ENCODE results near the gene RPTOR.
"Not testable (repeated sequence)": the region's sequence is repeated elsewhere in the genome, so short reads cannot be mapped to it uniquely, and the experiment has no call there.

RPTOR gene

DNA sequence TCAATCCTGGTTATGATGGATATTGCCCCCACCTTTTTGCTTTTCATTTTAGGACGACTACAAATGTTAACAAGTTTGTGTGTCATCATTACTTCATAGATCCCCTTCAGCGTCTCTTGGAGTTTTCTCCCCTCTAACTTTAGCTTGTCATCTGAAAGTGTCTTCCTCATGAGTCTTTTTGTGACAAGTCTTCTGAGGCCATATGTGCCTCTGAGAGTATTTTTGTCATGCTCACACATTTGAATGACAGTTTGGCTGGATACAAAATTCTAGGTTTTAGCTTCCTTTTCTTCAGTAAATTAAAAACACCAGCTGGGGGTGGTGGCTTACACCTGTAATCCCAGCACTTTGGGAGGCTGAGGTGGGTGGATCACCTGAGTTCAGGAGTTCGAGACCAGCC, 243.2 kb downstream of the RPTOR start:
- DNase-seq = no peak

DNA sequence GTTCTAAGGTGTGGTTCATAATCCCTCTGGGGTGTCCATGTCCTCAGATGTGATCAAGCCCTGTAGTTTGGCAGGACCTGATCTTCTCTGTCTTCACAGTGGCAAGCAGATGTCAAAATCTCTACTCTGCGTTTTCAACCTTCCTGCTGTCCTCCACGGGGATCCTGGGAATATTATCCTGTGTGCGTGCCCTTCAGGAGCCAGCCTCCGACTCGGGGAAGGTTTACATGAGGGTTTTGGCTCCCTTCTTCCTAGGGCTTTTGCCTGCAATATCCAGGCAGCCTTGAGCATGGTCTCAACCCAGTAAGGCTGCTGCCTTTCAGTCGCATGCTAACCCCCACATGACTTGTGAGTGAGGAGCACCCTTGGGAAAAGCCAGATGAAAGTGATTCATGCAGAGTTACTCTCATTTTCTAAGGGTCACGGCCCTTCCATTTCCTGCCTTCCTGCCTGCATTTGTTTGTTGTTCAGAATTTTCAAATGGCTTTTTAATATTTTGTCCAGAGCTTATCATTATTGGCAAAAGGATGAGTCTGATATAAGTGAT, 244.8 kb downstream of the RPTOR start:
- DNase-seq = no peak

DNA sequence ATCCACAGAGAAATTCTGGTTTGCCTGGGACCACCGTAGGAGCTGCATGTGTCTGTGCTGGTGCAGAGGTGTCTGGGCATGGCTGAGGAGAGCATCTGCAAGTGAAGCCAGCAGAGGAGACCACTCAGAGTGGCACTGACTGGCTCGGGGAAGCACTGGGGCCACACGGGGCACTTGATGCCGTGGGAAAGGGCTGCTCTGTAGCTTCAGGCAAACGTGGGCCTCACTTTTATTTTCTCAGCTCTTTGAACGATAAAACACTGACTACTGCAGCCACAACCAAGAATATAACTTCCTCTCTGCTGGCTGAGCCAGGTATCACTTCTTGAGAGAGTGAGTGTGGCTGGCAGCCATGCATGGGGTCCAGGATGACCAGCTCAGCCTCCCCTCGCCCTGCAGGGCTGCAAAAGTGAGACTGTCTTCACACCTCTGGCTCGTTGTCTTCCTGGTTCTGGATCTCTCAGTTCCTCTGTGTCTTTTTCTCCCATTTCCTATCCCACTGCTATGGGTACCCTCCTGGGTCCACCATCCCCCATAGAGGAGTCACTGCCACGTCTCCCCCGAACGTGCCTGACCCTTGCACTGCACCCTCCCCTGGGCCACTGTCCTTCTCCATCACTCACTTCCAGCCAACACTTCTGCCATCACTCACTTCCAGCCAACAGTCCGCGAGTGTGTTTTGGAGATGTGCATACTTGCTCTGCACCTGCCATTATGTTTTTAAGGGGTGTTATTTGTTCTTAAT, 245.6 kb downstream of the RPTOR start:
- DNase-seq = no peak

DNA sequence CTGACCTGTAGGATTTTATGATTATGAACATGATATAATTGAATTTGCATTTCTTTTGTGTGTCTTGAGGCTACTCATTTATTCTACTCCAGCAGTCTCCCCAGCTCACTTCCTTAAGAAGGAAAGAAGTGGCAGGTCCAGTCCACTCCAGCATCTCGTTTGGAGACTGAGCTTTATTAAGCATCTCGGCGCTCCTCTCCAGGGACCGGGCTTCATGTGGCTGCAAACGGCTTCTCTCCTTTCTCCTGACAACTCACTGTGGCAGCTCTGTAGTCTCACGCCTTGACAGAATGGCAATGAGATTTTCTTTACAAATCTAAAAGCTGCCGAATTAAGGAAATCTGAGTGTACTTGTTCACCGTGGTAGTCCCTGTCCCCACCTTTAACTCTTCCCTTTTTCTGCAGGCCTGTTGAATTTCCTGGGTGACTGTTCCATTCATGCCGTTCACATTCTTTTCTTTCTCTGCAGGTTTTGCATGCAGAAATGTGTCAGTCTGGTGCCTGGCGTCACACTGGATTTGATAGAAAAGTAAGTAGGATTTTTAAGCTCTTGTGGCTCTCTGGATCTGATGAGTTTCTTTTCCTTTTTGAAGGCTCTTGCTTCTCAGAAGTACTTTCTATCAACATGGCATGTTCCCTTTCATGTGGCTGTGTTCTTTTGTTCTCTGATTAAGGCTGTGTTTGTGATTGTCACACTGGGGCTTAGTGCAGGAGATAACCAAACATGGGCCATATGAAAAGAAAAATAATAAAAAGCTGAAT, 246.5 kb downstream of the RPTOR start:
- DNase-seq = no peak

DNA sequence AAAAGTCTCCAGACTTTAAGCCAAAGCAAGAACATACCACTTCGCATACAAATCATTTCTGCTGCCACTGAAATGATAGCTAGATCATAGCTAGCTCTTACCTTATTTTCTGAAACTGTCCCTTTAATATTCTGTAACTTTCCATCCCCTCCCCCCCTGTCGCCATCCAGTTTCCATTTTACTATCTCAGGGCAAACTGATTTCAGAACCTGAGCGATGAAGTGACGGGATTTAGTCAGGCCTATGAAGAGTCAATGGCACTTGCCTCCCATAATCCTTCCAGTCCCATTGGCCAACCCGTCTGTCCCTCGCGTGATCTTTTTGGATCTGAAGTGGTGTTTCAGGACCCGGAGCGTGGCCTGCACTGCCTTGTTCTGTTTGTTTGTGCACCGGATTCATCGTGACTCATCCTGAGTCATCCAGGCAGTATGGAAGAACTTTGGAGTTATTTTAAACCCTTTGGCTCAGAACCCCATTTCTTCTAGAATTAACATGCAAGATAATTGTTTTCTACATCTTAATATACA, 247.2 kb downstream of the RPTOR start:
- no peak for DNase-seq

DNA sequence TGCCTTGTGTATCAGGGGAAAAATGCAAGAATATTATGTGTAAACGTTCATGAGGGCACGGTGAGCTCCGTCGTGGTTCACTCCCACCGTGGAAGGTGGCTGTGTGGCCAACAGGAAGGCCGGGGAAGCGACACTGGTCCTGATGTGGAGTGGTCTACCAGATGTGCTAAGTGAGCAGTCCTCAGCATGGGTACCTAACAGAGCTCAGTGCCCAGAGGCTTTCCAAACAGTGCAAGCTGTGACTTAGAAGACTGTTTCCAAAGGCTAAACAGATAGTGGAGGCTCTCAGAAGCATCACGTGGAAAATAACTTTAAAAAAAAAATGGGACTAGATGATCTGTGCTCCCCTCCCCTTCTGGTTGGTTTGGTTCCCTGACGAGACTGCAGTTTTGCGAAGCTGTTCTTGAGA, 247.7 kb downstream of the RPTOR start:
- DNase-seq = no peak

DNA sequence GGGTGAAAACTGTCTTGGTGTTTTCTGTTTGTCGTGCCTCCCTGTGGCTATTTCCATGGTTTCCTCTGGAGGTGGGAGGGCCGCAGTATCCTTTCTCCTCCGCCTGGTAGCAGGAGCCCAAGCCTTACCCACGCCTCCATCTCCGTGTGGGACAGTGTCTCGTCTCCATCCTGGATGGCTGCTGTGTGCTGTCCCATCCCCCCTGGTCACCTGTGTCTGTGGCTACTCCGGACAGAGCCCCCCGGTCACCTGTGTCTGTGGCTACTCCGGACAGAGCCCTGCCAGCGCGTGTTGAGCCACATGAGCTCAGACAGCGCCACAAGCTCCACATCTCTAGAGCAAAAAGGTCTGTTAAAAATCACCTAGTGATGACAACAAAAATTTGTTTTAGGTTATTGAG, 248.8 kb downstream of the RPTOR start:
- no peak for DNase-seq

DNA sequence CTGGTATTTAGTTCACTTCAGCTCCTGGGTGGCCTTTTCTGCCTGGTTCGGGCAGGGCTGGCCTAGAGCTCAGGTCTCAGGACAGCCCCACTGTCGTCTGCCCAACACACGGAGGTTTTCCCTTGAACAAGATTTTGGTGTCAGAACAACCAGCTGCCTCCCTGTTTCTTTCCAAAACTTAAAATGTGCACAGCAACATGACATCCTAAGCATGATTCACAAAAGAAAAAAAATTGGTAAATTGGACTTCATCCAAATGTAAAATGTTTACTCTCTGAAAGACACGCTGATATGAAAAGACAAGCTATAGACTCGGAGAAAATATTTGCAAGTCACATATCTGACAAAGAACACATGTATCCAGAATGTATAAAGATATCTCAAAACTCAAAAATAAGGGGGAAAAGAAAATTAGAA, 249.2 kb downstream of the RPTOR start:
- no peak for DNase-seq

DNA sequence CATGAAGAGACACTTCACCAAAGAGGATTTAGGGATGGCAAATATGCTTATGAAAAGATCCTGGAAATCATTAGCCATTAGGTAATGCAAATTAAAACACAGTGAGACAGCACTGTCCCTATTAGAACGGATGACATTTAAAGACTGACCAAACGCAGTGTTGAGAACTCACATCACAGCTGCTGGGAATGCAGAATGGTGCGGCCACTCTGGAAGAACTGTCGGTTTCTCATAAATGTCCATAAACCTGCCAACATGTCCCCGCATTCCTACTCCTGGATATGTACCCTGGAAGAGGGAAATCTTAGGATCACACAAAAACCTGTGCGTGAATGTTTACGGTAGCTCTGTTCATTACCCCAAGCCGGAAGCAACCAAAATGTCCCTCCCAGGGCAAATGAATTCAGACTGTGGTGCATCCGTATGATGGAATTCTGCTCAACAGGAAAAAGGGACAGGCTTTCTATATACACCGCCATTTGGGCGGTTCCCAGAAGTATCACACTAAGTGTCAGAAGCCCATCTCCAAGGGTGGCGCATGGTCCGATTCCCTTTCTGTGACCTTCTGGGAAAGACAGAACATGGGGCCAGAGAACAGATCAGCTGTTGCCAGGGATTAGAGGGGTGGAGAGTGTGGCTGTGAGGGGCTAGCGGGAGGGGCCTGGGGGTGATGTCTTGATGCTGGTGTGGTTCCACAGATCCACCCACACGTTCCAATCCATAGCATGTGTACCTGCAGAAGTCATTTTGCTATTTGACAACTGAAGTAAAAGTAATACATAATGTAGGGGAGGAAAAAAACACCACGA, 249.8 kb downstream of the RPTOR start:
- no peak for DNase-seq

DNA sequence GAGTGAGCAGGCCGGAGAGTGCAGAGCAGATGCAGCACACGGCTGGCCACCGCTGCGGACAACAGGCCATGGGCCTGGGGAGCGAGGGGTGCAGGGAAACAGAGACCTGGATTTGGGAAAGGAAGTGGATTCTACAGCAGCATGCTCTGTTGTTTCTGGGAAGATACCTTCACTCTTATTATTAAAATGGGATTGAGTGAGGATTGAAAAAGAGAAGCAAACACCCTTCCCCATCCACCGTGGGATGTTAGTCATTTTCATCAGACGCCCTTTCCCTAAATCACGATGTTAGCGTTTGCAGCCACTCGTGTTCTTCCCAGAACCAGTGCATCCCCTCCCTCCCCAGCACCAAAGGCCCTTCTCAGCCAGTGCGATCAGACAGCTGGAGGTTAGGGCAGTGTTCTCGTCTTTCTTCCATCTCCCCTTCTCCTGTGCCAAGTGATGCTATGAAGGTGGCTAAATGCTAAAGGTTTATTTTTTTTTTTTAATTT, 250.5 kb downstream of the RPTOR start:
- no peak for DNase-seq

DNA sequence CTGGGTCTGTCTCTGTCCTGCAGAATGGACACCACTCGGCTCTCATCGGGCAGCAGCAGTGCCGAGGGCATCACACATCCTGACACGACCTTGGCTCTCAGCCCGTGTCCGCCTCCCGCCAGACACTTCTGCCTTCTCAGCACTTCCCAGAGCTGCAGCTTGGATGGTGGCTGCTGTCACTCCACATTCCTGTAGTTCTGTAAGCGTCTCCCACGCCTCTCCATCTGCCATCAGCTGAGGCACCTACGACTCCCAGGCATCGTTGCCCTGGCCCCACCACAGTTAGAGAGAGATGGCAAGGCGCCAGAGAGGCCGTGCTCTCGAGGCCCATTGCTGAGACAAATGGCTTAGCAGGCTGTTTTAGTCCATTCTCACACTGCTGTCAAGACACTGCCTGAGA, 251.1 kb downstream of the RPTOR start:
- DNase-seq = no peak

DNA sequence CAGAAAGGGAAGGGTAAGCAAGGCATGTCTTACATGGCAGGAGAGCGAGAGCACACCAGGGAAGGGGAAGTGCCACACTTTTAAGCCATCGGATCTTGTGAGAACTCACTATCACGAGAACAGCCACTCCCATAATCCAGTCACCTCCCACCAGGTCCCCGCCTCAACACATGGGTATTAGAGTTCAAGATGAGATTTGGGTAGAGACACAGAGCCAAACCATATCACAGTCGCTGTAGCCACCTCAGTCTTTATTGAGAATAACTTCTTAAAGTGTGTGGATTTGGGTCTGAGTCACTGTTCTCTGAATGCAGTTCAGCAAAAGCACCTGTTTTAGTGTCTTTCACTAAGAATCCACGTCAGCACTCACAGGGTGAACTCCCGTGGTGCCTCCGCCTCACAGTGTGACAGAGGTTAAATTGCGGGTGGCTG, 251.8 kb downstream of the RPTOR start:
- DNase-seq = no peak

DNA sequence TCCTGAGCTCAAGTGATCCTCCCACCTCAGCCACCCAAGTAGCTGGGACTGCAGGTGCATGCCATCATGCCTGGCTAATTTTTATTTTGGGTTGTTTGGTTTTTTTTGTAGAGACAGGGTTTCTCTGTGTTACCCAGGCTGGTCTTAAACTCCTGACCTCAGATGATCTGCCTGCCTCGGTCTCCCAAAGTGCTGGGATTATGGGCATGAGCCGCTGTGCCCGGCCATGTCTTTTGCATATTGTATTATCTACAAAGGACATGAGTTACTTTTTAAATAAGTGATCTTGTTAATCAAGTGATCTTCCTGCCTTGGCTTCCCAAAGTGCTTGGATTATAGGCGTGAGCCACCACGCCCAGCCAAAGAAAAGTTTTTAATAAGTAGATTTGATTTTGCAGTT, 252.6 kb downstream of the RPTOR start:
- DNase-seq = not testable (repeated sequence)

DNA sequence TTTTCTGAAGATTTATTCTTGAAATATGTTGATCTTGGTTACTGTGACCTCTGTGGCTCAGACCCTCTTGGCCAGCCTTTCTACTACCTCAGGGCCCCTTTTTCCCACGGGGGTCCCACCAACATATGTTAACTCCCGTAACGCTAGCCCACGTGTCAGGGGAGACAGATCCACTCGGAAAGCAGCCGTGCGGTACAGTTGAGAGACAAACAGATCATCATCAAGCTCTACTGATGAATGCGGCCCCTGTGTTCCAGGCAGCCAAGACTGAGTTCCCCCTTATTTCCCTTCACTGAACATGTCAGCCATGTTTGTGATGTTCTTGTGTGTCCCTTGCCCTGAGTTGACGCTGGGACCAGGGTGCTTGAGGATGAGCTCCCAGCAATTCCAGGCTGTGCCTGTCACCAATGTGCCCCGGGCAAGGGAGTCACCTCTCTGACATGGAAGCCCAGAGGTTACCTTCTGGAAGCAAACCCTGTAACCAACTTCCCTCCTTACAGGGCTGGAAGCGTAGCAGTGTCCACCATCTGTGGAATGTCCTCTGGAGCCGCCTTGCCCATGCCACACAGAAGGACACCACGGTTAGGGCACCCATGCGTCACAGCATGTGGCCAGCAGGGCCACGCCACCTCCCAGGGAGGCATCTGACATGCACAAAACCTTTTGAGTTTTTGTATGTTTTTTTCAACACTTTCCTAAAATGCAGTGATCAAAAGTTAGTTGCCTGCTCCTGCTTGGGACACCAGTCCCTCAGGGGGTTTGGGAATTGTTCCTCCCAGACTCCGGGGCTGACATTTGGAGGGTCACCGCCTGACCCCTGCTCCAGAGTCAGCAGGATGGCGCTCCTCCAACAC, 253.3 kb downstream of the RPTOR start:
- DNase-seq = no peak

DNA sequence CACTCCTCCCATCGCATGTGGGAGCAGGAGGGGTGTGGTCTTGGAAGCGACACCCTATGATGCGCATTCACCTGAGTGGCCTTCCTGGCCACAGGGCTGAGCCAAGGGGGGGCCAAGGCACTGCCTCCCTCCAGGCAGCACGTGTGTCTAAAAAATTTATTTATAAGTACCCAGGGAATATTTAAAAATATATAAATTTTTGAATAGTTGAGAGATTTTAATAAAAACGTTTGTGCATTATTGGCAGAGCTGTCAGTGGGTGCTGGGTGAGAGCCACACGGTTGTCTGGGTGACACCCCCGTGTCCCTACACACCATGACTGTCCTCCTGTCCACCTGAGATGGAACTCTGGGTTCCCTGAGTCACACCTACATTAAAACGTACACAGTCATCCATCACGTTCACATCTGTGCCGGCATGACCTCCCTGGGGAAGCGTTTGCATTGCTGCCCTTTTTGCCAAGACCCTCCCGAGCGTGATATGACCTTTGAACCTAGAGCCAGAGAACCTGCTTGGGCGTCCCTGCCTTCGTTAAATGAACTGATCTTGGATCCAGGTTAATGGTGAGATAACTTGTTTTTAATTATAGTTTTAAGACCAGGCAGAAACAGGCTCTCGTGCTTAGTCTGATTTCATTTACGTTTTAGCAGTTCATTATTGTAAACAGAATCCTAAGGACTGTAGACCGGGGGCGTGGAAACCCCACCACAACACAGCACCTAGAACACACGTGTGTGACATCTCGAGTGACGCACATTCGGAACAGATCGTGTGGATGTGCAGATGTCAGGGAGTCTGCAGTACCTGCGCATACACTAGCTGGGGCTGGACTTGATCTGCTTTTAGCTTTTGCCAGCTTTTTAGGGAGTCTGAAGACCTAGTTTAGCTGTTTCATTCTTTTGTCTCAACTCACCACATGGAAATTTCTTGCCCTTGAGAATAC, 254.2 kb downstream of the RPTOR start:
- DNase-seq = no peak

DNA sequence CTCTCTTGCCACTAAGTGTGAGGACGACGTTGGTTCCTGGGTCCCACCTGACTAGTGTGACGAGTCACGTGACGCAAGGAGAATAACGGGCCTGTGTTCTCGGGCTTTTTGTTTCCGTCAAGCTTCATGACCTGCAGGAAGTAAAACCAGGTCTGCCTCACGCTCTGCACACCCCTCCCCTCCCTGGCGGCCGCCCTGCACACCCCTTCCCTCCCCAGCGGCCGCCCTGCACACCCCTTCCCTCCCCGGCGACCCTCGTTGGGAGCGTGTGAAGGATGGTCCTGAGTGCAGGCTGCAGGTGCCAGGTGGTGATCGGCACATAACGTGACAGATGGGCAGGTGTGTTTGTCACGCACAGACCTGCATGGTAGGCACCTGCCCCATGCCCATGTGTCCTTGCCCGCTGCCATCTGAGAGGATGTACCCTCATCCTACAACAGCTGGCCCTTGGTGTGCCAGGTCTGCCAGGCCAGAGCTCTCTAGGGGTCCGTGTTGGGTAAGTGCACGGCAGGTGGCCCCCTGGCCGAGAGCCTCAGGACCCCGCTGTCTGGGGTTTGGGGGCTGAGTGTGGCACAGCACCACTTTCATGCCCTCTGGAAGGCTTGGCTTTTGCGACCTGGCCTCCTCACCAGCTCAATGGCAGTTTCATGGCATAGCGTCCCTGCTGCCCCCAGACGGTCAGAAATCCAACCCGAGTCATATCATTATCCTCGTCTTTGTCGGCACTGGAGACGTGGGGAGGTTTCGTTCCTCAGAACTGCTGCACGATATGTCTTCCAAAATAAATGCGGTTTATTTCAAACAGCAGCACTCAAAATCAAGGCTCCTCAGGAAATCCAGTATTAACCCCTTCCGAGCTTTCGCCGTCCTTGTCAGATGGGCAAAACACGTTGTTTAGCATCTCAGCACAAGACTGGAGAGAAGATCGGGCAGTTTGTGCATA, 255.2 kb downstream of the RPTOR start:
- no peak for DNase-seq

DNA sequence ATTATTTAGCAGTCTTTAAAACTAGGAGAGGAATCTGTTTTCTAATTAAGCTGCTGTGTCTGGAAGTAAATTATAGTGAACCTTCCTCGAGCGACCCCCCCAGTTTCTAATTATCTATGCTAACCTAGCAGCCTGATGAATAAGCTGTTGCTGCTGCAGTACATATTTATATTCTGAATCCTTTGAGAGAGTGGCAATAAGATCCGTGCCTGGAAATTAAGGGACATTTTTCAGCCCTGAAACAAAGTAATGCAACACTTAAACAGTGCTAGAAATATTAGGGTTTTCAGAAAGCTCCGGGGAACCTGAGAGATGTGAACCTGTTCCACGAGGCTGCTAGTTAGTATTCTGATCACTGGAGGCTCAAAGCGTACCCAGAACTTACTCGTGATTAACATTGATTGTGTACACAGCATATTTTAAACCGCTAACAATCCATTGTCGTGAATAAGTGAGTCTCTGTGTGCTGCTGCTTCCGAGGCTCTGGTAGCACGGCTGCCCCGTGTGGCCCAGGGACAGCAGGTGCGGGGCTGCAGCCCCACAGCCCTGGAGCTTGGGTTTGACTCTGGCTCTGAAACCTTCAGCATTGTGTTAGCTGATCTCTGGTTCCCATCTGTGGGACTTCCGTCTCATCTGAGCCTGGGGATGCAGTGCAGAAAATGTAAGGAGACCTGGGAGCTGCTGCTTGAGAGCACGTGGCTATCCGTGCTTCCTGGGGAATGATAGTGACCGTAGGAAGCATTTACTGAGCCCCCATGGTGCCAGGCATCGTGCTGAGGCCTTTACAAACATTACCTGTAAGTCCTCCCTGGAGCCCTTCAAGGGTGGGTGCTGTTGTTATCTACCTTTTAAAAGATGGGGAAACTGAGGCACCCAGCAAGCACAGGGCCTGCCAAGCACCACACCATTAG, 256.1 kb downstream of the RPTOR start:
- DNase-seq = no peak

Measured in NCI-H2227 treated with DMSO at 0.1 percent for 48 hours (cell line).